GM12892 (cell line): ENCODE results near the gene SLCO3A1.

ENCODE experiments used
- POLR2A ChIP-seq: IDR thresholded peaks from 2 replicates; pipeline ENCODE4 v1.6.1; 2011; ENCODE audit warnings: low read depth, low read length, control low read depth
- POLR2AphosphoS5 ChIP-seq: IDR thresholded peaks from 2 replicates; pipeline ENCODE4 v1.6.1; 2011; ENCODE audit warnings: low read depth, low read length, control low read depth
- TAF1 ChIP-seq: IDR thresholded peaks from 2 replicates; pipeline ENCODE4 v1.6.1; 2011; ENCODE audit warnings: low read depth, mild to moderate bottlenecking, control low read depth, low read length, borderline replicate concordance

GRCh38 chr15:92195241-92195640 lies 341.7 kb downstream of the SLCO3A1 start:
- TF ChIP-seq POLR2A (no peak), POLR2AphosphoS5 (no peak), TAF1 (no peak)
